T-helper 17 cell (primary cell): ENCODE data around the gene SCYL1. TPM values are rescaled to one million over a fixed set of nuclear protein-coding genes. Genes with fewer than 3 reads are reported as not detected.

Experiments
- ATAC-seq: fragments of 150-1000 bp; cut with Tn5 transposase; 2 replicates; pipeline ENCODE4 v1.10.0; 2021; ENCODE audit warnings: mild to moderate bottlenecking, moderate library complexity
- DNase-seq, 3 donors: peaks; one replicate each; pipeline versions ENCODE4 v3.0.0 to v3.0.0-alpha.2; 2020 to 2021
- H3K9me3 ChIP-seq: one replicate; pipeline ENCODE4 v1.7.0; 2013; ENCODE audit warnings: low read length, mild to moderate bottlenecking; ENCODE audit not compliant: control insufficient read depth, poor library complexity, severe bottlenecking
- H3K27ac Mint-ChIP-seq: one replicate; pipeline ENCODE4 v1.8.0; 2022; ENCODE audit warnings: mild to moderate bottlenecking, moderate library complexity, mixed read lengths
- H3K27me3 Mint-ChIP-seq: one replicate; pipeline ENCODE4 v1.8.0; 2022; ENCODE audit warnings: mixed read lengths
- H3K36me3 Mint-ChIP-seq: one replicate; pipeline ENCODE4 v1.8.0; 2022; ENCODE audit warnings: low read depth, mixed read lengths
- H3K4me1 Mint-ChIP-seq: one replicate; pipeline ENCODE4 v1.8.0; 2022; ENCODE audit warnings: mild to moderate bottlenecking, mixed read lengths
- H3K4me3 Mint-ChIP-seq: one replicate; pipeline ENCODE4 v1.8.0; 2022; ENCODE audit warnings: mild to moderate bottlenecking, moderate library complexity, mixed read lengths
- total RNA-seq, 4 donors: library from RNA in 2 of 4; stranded (reverse) in 2 of 4; gene quantifications; one replicate each; pipeline ENCODE4 v1.2.3 and lab custom pipeline; 2022 to 2026

Gene SCYL1
- total RNA-seq (10 to 100 TPM; 56.6 to 61.7 TPM), total RNA-seq (lab: John Stamatoyannopoulos, UW) (53.3 to 83.7 reads per million in 2 donors)

- no peaks in the 10 kb centered on the region for H3K27me3 Mint-ChIP-seq
- ATAC-seq = peak; percentile 88
- DNase-seq = peak; percentile 75 to 83 (median 80)
- H3K36me3 Mint-ChIP-seq = no peaks in the 10 kb centered on the region
- H3K4me3 Mint-ChIP-seq = peak within 1 kb of the TSS; percentile 91
- H3K27ac Mint-ChIP-seq = peak within 1 kb of the TSS; percentile 91
- H3K4me1 Mint-ChIP-seq = peaks cover 43% of the 10 kb centered on the region
- H3K9me3 ChIP-seq = no peaks in the 10 kb centered on the region
Measured at GRCh38 chr11:65524741-65525545, at the start of gene SCYL1. SCYL1 (plus strand) TSS chr11:65525083; CDS start chr11:65525154, 71 bp downstream.

GRCh38 chr11:65476632-65477148 is 48.2 kb upstream of the SCYL1 start:
- DNase-seq (no peak), ATAC-seq (no peak)
- Mint-ChIP-seq H3K36me3 (peaks cover 2% of the 10 kb centered on the region), H3K4me3 (peak overlapping the region; percentile 100), H3K27ac (peak overlapping the region; percentile 99), H3K4me1 (peaks cover 20% of the 10 kb centered on the region), H3K27me3 (no peaks in the 10 kb centered on the region)
- no peaks in the 10 kb centered on the region for H3K9me3 ChIP-seq

- peak; percentile 91 for ATAC-seq
- peaks cover 16% of the 10 kb centered on the region for H3K4me1 Mint-ChIP-seq
- peak; percentile 74 to 83 (median 83) for DNase-seq
- peaks cover 2% of the 10 kb centered on the region for H3K36me3 Mint-ChIP-seq
- H3K4me3 Mint-ChIP-seq = peak overlapping the region; percentile 100
- peak overlapping the region; percentile 99 for H3K27ac Mint-ChIP-seq
- H3K9me3 ChIP-seq = no peaks in the 10 kb centered on the region
- H3K27me3 Mint-ChIP-seq = no peaks in the 10 kb centered on the region
Measured at GRCh38 chr11:65477149-65477965, 47.5 kb upstream of the SCYL1 start.

- H3K36me3 Mint-ChIP-seq = peaks cover 2% of the 10 kb centered on the region
- peaks cover 16% of the 10 kb centered on the region for H3K4me1 Mint-ChIP-seq
- H3K4me3 Mint-ChIP-seq = peak overlapping the region; percentile 41
- DNase-seq = no peak
- no peaks in the 10 kb centered on the region for H3K9me3 ChIP-seq
- ATAC-seq = no peak
- H3K27me3 Mint-ChIP-seq = no peaks in the 10 kb centered on the region
- H3K27ac Mint-ChIP-seq = peak overlapping the region; percentile 99
Measured at GRCh38 chr11:65478388-65479183, 46.3 kb upstream of the SCYL1 start.

GRCh38 chr11:65479184-65480145 is 45.4 kb upstream of the SCYL1 start:
- no peaks in the 10 kb centered on the region for H3K27me3 Mint-ChIP-seq
- H3K9me3 ChIP-seq = no peaks in the 10 kb centered on the region
- H3K4me1 Mint-ChIP-seq = peaks cover 16% of the 10 kb centered on the region
- H3K27ac Mint-ChIP-seq = peak overlapping the region; percentile 53
- peaks cover 2% of the 10 kb centered on the region for H3K36me3 Mint-ChIP-seq
- no peak for ATAC-seq
- no peak overlapping the region for H3K4me3 Mint-ChIP-seq
- DNase-seq = no peak

- DNase-seq = no peak
- Mint-ChIP-seq H3K36me3 (peaks cover 2% of the 10 kb centered on the region), H3K4me1 (peaks cover 11% of the 10 kb centered on the region), H3K4me3 (no peak overlapping the region), H3K27me3 (no peaks in the 10 kb centered on the region), H3K27ac (no peak overlapping the region)
- no peaks in the 10 kb centered on the region for H3K9me3 ChIP-seq
- ATAC-seq = no peak
Measured at GRCh38 chr11:65482306-65482850, 42.5 kb upstream of the SCYL1 start.

GRCh38 chr11:65485920-65486219 is 39.0 kb upstream of the SCYL1 start:
- no peaks in the 10 kb centered on the region for H3K9me3 ChIP-seq
- H3K4me3 Mint-ChIP-seq = no peak overlapping the region
- H3K4me1 Mint-ChIP-seq = peaks cover 14% of the 10 kb centered on the region
- no peaks in the 10 kb centered on the region for H3K36me3 Mint-ChIP-seq
- H3K27me3 Mint-ChIP-seq = no peaks in the 10 kb centered on the region
- ATAC-seq (no peak), DNase-seq (no peak)
- H3K27ac Mint-ChIP-seq = no peak overlapping the region

GRCh38 chr11:65486570-65487466 is 38.1 kb upstream of the SCYL1 start:
- Mint-ChIP-seq H3K36me3 (no peaks in the 10 kb centered on the region), H3K4me1 (peaks cover 16% of the 10 kb centered on the region), H3K27ac (peak overlapping the region; percentile 2), H3K27me3 (no peaks in the 10 kb centered on the region), H3K4me3 (no peak overlapping the region)
- H3K9me3 ChIP-seq = no peaks in the 10 kb centered on the region
- ATAC-seq = no peak
- DNase-seq = no peak

- Mint-ChIP-seq H3K4me1 (peaks cover 21% of the 10 kb centered on the region), H3K27ac (peak overlapping the region; percentile 2), H3K36me3 (no peaks in the 10 kb centered on the region), H3K4me3 (no peak overlapping the region), H3K27me3 (no peaks in the 10 kb centered on the region)
- no peaks in the 10 kb centered on the region for H3K9me3 ChIP-seq
- ATAC-seq (peak; percentile 46), DNase-seq (no peak)
Measured at GRCh38 chr11:65487467-65488272, 37.2 kb upstream of the SCYL1 start.

- DNase-seq = no peak
- Mint-ChIP-seq H3K4me1 (peaks cover 25% of the 10 kb centered on the region), H3K27ac (peak overlapping the region; percentile 77), H3K4me3 (no peak overlapping the region), H3K27me3 (no peaks in the 10 kb centered on the region), H3K36me3 (no peaks in the 10 kb centered on the region)
- H3K9me3 ChIP-seq = no peaks in the 10 kb centered on the region
- no peak for ATAC-seq
Measured at GRCh38 chr11:65488273-65489034, 36.4 kb upstream of the SCYL1 start.
